Fibroblast of villous mesenchyme (primary cell): ENCODE measurements around the gene EFNA4. TPM values are rescaled to one million over a fixed set of nuclear protein-coding genes. Genes with fewer than 3 reads are reported as not detected.
A peak's percentile ranks its signal among the peaks of the same experiment; 100 is the strongest.

ENCODE experiments used
- DNase-seq: peaks from one replicate; pipeline ENCODE4 v3.0.0-alpha.2; 2010; ENCODE audit warnings: low read depth
- H3K4me3 ChIP-seq: 2 replicates; pipeline ENCODE4 v1.5.1; 2011; ENCODE audit warnings: low read depth, mild to moderate bottlenecking, low read length
- CTCF ChIP-seq: IDR thresholded peaks from 2 replicates; pipeline ENCODE4 v1.5.1; 2012; ENCODE audit warnings: low read depth, mild to moderate bottlenecking, low read length; ENCODE audit not compliant: insufficient read depth
- total RNA-seq: library from RNA; depleted of rRNA; stranded (reverse); fragments of >200 nt; gene quantifications from 2 replicates; pipeline ENCODE4 v1.2.3, GENCODE V29; 2012

The EFNA4 gene
- total RNA-seq, 1 donor: 2.6 TPM

GRCh38 chr1:155061381-155062150, 2.0 kb upstream of the EFNA4 start:
- peak; percentile 99 for TF ChIP-seq CTCF
- DNase-seq: peak; percentile 73
- H3K4me3 ChIP-seq: no peak overlapping the region

GRCh38 chr1:155062151-155062686, 1.3 kb upstream of the EFNA4 start:
- no peak for DNase-seq

GRCh38 chr1:155062702-155063411, 683 bp upstream of the EFNA4 start:
- peak overlapping the region; percentile 96 for H3K4me3 ChIP-seq
- peak; percentile 76 for TF ChIP-seq CTCF
- peak; percentile 59 for DNase-seq

More at GRCh38 chr1:155062151-155062686, 1.3 kb upstream of the EFNA4 start:
- no peak overlapping the region for H3K4me3 ChIP-seq
- TF ChIP-seq CTCF: no peak

GRCh38 chr1:155064111-155064831, 731 bp downstream of the EFNA4 start:
- TF ChIP-seq CTCF: no peak
- H3K4me3 ChIP-seq: peak overlapping the region; percentile 96
- DNase-seq: peak; percentile 17

GRCh38 chr1:155064832-155065429, 1.4 kb downstream of the EFNA4 start:
- DNase-seq: no peak
- H3K4me3 ChIP-seq: no peak overlapping the region
- TF ChIP-seq CTCF: no peak

- no peak for TF ChIP-seq CTCF
- H3K4me3 ChIP-seq: no peak overlapping the region
- DNase-seq: no peak
These were observed 3.2 kb downstream of the EFNA4 start for GRCh38 chr1:155066777-155067176.
